ENCODE measurements around the gene MDM2. TPM values are rescaled to one million over a fixed set of nuclear protein-coding genes. Genes with fewer than 3 reads are reported as not detected.
"Not testable (repeated sequence)": the region's sequence is repeated elsewhere in the genome, so short reads cannot be mapped to it uniquely, and the experiment has no call there.

MDM2 gene
- total and polyA plus RNA-seq, 3 experiments from 2014 or later, result 25.4 to 246 (median 237) TPM

- CTCF ChIA-PET, result interaction anchor here (1.2 to 2.9 kb wide), 3 partner anchors 10 to 15 kb away, joined by 3 to 9 read pairs (median 5); no protein-coding TSS in a partner anchor
These were observed 7.4 kb downstream of the MDM2 start for GRCh38 chr12:68815232-68815927.

DNA sequence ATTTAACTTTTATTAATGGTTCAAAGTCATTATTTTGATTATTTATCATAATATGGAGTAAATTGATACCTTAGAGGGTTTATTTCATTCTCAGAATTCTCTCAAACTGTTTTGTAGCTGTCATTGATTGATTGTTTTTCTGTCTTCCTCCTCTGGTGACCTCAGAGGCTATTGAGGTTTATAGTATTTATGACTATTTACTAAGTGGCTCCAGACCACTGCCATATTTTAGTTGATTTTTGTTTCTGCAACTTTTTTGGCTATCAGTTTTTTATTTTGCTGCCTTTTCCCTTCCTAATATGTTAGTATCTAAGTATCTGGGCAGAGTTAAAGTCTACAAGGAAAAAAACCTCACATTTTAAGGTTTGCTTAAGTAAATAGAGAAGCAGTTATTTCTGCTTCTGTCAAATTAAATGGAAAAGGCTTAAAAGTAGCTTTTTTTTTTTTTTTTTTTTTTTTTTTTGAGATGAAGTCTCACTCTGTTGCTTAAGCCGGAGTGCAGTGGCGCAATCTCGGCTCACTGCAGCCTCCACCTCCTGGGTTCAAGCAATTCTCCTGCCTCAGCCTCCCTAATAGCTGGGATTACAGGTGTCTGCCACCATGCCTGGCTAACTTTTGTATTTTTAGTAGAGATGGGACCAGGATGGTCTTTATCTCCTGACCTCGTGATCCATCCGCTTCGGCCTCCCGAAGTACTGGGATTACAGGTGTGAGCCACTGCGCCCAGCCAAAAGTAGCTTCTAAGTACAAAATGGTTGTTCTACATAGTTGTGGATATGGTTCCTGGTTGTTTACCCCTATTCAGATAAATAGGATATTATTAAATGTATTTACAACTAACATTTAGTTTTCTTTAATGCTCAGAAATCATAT, 8.2 kb downstream of the MDM2 start:
- no peaks in the 10 kb centered on the region for H3K9me3 ChIP-seq (ENCODE audit: low read length)
- H3K4me1 ChIP-seq (ENCODE audit: insufficient read depth, low read length), result peaks cover 26% of the 10 kb centered on the region
- no peak overlapping the region for H3K4me3 ChIP-seq (ENCODE audit: low read length)
- H3K27me3 Mint-ChIP-seq, result no peaks in the 10 kb centered on the region
- no peak overlapping the region for H3K27ac ChIP-seq (ENCODE audit: low read depth, low read length)
- H3K27ac Mint-ChIP-seq, result peak overlapping the region in 7 of 8 donors; percentile 33 to 85 (median 64)
- ChIA-PET CTCF (interaction anchor here (0.6 to 2.8 kb wide), 4 partner anchors 8 to 20 kb away, joined by 3 to 15 read pairs (median 4); partner anchors contain the start of gene MDM2), POLR2A (interaction anchor here (0.7 to 1.1 kb wide), 2 partner anchors 8 to 460 kb away, joined by 6 read pairs; partner anchors contain the start of gene MDM2)
- peaks cover 3 to 71% (median 12%) of the 10 kb centered on the region in 3 donors for H3K36me3 Mint-ChIP-seq
- no peaks in the 10 kb centered on the region for H3K27me3 ChIP-seq (ENCODE audit: insufficient read depth, low read length, poor library complexity, severe bottlenecking)
- H3K4me3 Mint-ChIP-seq, result no peak overlapping the region
- H3K4me1 Mint-ChIP-seq, result peaks cover 41 to 73% (median 72%) of the 10 kb centered on the region in 3 donors
- H3K9me3 Mint-ChIP-seq, result no peaks in the 10 kb centered on the region
- H3K36me3 ChIP-seq (ENCODE audit: insufficient read depth, low read length), result peaks cover 43% of the 10 kb centered on the region
- DNase-seq, result no peak

More at GRCh38 chr12:68815232-68815927, 7.4 kb downstream of the MDM2 start:
- H3K27ac Mint-ChIP-seq, result peak overlapping the region; percentile 1 to 74 (median 32)
- H3K4me1 Mint-ChIP-seq, result peaks cover 42 to 75% (median 72%) of the 10 kb centered on the region in 3 donors
- H3K4me3 Mint-ChIP-seq, result peak overlapping the region in 4 of 7 donors; percentile 1 to 3 (median 1)
- H3K4me3 ChIP-seq (ENCODE audit: low read length), result no peak overlapping the region
- H3K36me3 Mint-ChIP-seq, result peaks cover 3 to 69% (median 15%) of the 10 kb centered on the region in 3 donors
- DNase-seq, result no peak
- H3K27ac ChIP-seq (ENCODE audit: low read depth, low read length), result no peak overlapping the region
- H3K4me1 ChIP-seq (ENCODE audit: insufficient read depth, low read length), result peaks cover 30% of the 10 kb centered on the region
- H3K27me3 Mint-ChIP-seq, result no peaks in the 10 kb centered on the region
- no peaks in the 10 kb centered on the region for H3K9me3 Mint-ChIP-seq
- peaks cover 43% of the 10 kb centered on the region for H3K36me3 ChIP-seq (ENCODE audit: insufficient read depth, low read length)
- H3K9me3 ChIP-seq (ENCODE audit: low read length), result no peaks in the 10 kb centered on the region
- POLR2A ChIA-PET, result interaction anchor here (0.6 to 1.1 kb wide), 3 partner anchors 8 to 459 kb away, joined by 3 to 6 read pairs (median 6); partner anchors contain the start of gene MDM2
- no peaks in the 10 kb centered on the region for H3K27me3 ChIP-seq (ENCODE audit: insufficient read depth, low read length, poor library complexity, severe bottlenecking)

DNA sequence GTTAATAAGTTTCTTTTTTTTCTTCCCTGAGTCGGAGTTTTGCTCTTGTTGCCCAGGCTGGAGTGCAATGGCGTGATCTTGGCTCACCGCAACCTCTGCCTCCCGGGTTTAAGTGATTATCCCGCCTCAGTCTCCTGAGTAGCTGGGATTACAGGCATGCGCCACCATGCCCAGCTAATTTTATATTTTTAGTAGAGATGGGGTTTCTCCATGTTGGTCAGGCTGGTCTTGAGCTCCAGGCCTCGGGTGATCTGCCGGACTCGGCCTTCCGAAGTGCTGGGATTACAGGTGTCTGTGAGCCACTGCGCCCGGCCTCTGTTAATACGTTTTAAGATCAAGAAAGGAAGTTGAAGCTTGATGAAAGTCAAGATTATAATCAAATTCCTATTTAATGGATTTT, 11.5 kb downstream of the MDM2 start:
- Mint-ChIP-seq H3K4me1 (peaks cover 24 to 62% (median 60%) of the 10 kb centered on the region in 3 donors), H3K36me3 (peaks cover 3 to 72% (median 8%) of the 10 kb centered on the region in 3 donors), H3K27ac (peak overlapping the region in 1 of 8 donors; percentile 60)
- DNase-seq; H3K4me1 ChIP-seq (ENCODE audit: insufficient read depth, low read length); H3K27me3 Mint-ChIP-seq; H3K9me3 ChIP-seq (ENCODE audit: low read length); POLR2A ChIA-PET; H3K4me3 ChIP-seq (ENCODE audit: low read length); H3K27ac ChIP-seq (ENCODE audit: low read depth, low read length); H3K4me3 Mint-ChIP-seq; H3K27me3 ChIP-seq (ENCODE audit: insufficient read depth, low read length, poor library complexity, severe bottlenecking); H3K9me3 Mint-ChIP-seq: not testable (repeated sequence)
- CTCF ChIA-PET, result interaction anchor here (6.0 kb wide), 1 partner anchor 11 kb away, joined by 30 read pairs; no protein-coding TSS in a partner anchor
- H3K36me3 ChIP-seq (ENCODE audit: insufficient read depth, low read length), result peaks cover 47% of the 10 kb centered on the region

DNA sequence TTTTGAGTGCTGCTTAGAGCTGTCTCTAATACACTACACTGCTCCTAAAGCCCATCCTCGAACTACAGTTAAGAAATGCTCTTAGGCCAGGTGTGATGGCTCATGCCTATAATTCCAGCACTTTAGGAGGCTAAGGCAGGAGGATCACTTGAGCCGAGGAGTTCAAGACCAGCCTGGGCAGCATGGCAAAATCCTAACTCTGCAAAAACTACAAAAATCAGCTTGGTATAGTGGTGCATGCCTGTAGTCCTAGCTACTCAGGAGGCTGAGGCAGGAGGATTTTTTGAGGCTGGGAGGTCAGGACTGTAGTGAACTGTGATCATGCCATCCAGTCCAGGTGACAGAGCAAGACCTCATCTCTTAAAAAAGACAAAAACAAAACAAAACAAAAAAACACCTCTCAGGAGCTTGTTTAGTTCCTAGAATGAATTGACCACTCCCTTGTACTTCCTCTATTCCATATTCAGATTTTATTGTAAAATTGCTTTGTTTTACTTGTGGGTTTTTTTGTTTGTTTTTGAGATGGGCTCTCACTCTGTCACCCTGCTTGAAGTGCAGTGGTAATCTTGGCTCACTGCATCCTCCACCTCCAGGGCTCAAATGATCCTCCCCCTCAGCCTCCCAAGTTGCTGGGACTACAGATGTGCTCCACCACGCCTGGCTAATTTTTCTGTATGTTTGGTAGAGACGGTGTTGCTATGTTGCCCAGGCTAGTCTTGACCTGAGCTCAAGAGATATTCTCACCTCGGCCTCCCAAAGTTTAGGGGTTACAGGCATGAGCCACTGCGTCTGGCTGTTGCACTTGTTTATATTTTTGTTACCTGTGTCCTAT, 13.6 kb downstream of the MDM2 start:
- H3K36me3 Mint-ChIP-seq, result peaks cover 9 to 76% (median 13%) of the 10 kb centered on the region in 3 donors
- DNase-seq, result no peak
- no peak overlapping the region for H3K4me3 Mint-ChIP-seq
- POLR2A ChIA-PET, result interaction anchor here (0.5 kb wide), 1 partner anchor 96 kb away, joined by 5 read pairs; no protein-coding TSS in a partner anchor
- H3K27me3 ChIP-seq (ENCODE audit: insufficient read depth, low read length, poor library complexity, severe bottlenecking), result no peaks in the 10 kb centered on the region
- H3K4me1 Mint-ChIP-seq, result peaks cover 16 to 45% (median 43%) of the 10 kb centered on the region in 3 donors
- no peak overlapping the region for H3K27ac ChIP-seq (ENCODE audit: low read depth, low read length)
- peaks cover 51% of the 10 kb centered on the region for H3K36me3 ChIP-seq (ENCODE audit: insufficient read depth, low read length)
- peak overlapping the region in 6 of 8 donors; percentile 32 to 88 (median 52) for H3K27ac Mint-ChIP-seq
- no peaks in the 10 kb centered on the region for H3K27me3 Mint-ChIP-seq
- no peaks in the 10 kb centered on the region for H3K9me3 Mint-ChIP-seq
- no peaks in the 10 kb centered on the region for H3K9me3 ChIP-seq (ENCODE audit: low read length)
- CTCF ChIA-PET, result interaction anchor here (0.7 to 6.0 kb wide), 3 partner anchors 9 to 14 kb away, joined by 3 to 30 read pairs (median 3); partner anchors contain the start of gene MDM2
- no peaks in the 10 kb centered on the region for H3K4me1 ChIP-seq (ENCODE audit: insufficient read depth, low read length)
- H3K4me3 ChIP-seq (ENCODE audit: low read length), result no peak overlapping the region

DNA sequence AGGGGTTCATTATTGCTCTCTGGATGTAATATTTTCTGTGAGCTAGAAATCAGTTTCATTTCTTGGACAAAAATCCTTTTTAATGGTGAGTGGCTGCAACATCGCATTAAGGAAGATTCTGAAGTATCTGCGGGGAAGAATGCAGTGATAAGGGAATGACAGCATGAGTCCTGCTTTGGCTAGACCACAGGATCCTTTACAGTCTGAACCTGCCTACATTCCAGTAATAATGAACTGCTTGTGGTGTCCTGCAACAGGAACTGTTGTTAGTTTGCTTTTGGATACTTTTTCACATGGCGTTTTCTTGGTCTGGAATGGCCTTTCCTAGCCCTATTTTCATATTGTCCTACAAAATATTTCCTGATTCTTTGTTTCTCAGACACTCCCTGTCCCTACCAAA, 15.7 kb downstream of the MDM2 start:
- ChIA-PET CTCF (interaction anchor here (0.7 kb wide), 1 partner anchor 11 kb away, joined by 3 read pairs; no protein-coding TSS in a partner anchor), POLR2A (no interaction called here)
- no peak for DNase-seq
- H3K9me3 ChIP-seq (ENCODE audit: low read length), result no peaks in the 10 kb centered on the region
- H3K4me1 ChIP-seq (ENCODE audit: insufficient read depth, low read length), result no peaks in the 10 kb centered on the region
- Mint-ChIP-seq H3K27ac (peak overlapping the region; percentile 63 to 89 (median 70)), H3K27me3 (no peaks in the 10 kb centered on the region), H3K9me3 (no peaks in the 10 kb centered on the region), H3K4me1 (peaks cover 12 to 43% (median 41%) of the 10 kb centered on the region in 3 donors), H3K4me3 (no peak overlapping the region), H3K36me3 (peaks cover 9 to 86% (median 17%) of the 10 kb centered on the region in 3 donors)
- peaks cover 44% of the 10 kb centered on the region for H3K36me3 ChIP-seq (ENCODE audit: insufficient read depth, low read length)
- H3K4me3 ChIP-seq (ENCODE audit: low read length), result no peak overlapping the region
- no peak overlapping the region for H3K27ac ChIP-seq (ENCODE audit: low read depth, low read length)
- H3K27me3 ChIP-seq (ENCODE audit: insufficient read depth, low read length, poor library complexity, severe bottlenecking), result no peaks in the 10 kb centered on the region

- H3K4me3 ChIP-seq (ENCODE audit: low read length), result no peak overlapping the region
- Mint-ChIP-seq H3K4me1 (peaks cover 10 to 39% (median 38%) of the 10 kb centered on the region in 3 donors), H3K27ac (peak overlapping the region in 6 of 8 donors; percentile 3 to 72 (median 62)), H3K27me3 (no peaks in the 10 kb centered on the region), H3K4me3 (no peak overlapping the region), H3K36me3 (peaks cover 9 to 86% (median 18%) of the 10 kb centered on the region in 3 donors), H3K9me3 (no peaks in the 10 kb centered on the region)
- H3K27ac ChIP-seq (ENCODE audit: low read depth, low read length), result no peak overlapping the region
- no peaks in the 10 kb centered on the region for H3K27me3 ChIP-seq (ENCODE audit: insufficient read depth, low read length, poor library complexity, severe bottlenecking)
- ChIA-PET POLR2A (no interaction called here), CTCF (interaction anchor here (0.7 to 1.0 kb wide), 2 partner anchors 11 to 16 kb away, joined by 3 to 4 read pairs; partner anchors contain the start of gene MDM2)
- no peaks in the 10 kb centered on the region for H3K4me1 ChIP-seq (ENCODE audit: insufficient read depth, low read length)
- H3K9me3 ChIP-seq (ENCODE audit: low read length), result no peaks in the 10 kb centered on the region
- peaks cover 41% of the 10 kb centered on the region for H3K36me3 ChIP-seq (ENCODE audit: insufficient read depth, low read length)
- DNase-seq, result no peak
These were observed 16.2 kb downstream of the MDM2 start for GRCh38 chr12:68824131-68824530.
